H1 (cell line): ENCODE results near the gene CFAP97D2. TPM values are rescaled to one million over a fixed set of nuclear protein-coding genes. Genes with fewer than 3 reads are reported as not detected.

Experiments
- BCL11A ChIP-seq, 2 experiments: IDR thresholded peaks; one replicate each; pipeline ENCODE4 v1.6.1; 2011; ENCODE audit warnings: low read depth in 2 of 2, low read length in 2 of 2, mild to moderate bottlenecking in 2 of 2
- CHD2 ChIP-seq: IDR thresholded peaks from 2 replicates; pipeline ENCODE4 v1.6.1; 2012; ENCODE audit warnings: low read length, improper control_type of control experiment
- EP300 ChIP-seq, 2 experiments: IDR thresholded peaks; 1 replicate in 1 of 2; 2 replicates in 1 of 2; pipeline ENCODE4 v1.6.1; 2011 to 2012; ENCODE audit warnings: low read depth in 2 of 2, low read length in 2 of 2, mild to moderate bottlenecking in 2 of 2, borderline replicate concordance in 1 of 2, inconsistent platforms in 1 of 2, moderate library complexity in 1 of 2
- polyA plus RNA-seq, 7 experiments: library from polyadenylated mRNA; depleted of rRNA in 3 of 7; stranded (reverse) in 5 of 7; unstranded in 2 of 7; fragments of >200 nt in 5 of 7; fragments of 200-250 nt in 2 of 7; gene quantifications; 1 replicate in 5 of 7; 2 replicates in 1 of 7; 4 replicates in 1 of 7; pipeline versions ENCODE4 v1.2.1 to v1.2.3, GENCODE V29; 2011 to 2013; ENCODE audit warnings: missing spikeins in 2 of 7, mixed read lengths in 2 of 7
- total RNA-seq: library from RNA; stranded (reverse); fragmentation: NEBNext Ultra II Directional; extraction: Animal tissue kit (Norgen Biotek cat#: 25700); gene quantifications from 2 replicates; pipeline ENCODE4 v1.2.1, GENCODE V29; 2021

CFAP97D2 gene
- total and polyA plus RNA-seq, 2 of the 8 experiments (the other 6 are each of a cell fraction or from before 2014, with no cell fraction given), result not detected

DNA sequence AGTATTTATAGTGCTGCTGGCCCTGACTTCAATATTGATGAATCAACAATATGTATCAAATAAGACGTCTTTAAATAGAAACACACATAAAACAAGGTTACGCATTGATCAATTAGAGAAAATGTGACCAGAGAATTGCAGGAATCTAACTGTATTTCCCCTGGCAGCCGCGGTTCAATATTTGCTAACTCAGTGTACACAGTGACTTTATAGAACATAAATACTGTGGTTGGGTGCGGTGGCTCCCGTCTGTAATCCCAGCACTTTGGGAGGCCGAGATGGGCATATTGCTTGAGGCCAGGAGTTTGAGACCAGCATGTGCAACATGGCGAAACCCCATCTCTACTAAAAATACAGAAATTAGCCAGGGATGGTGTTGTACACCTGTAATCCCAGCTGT lies 79.5 kb downstream of the CFAP97D2 start (continued):
- no peak for TF ChIP-seq BCL11A (IDR thresholded peaks at IDR 0.05; ENCODE audit: low read depth in 2 of 2, low read length in 2 of 2)
- no peak for TF ChIP-seq EP300 (IDR thresholded peaks at IDR 0.05; ENCODE audit: borderline replicate concordance in 1 of 2, low read depth in 2 of 2, low read length in 2 of 2)
- TF ChIP-seq CHD2, result no peak
